NB4 (cell line): ENCODE measurements around the gene AGAP1.

Experiments used
- DNase-seq: peaks from one replicate; pipeline ENCODE4 v3.0.0; 2010; ENCODE audit warnings: low read depth
- H3K4me3 ChIP-seq: one replicate; pipeline ENCODE4 v1.5.1; 2011; ENCODE audit warnings: mild to moderate bottlenecking, low read depth, low read length, moderate library complexity
- CTCF ChIP-seq: IDR thresholded peaks from one replicate; pipeline ENCODE4 v1.5.1; 2012; ENCODE audit warnings: low read depth, low read length
- MAX ChIP-seq: IDR thresholded peaks from 2 replicates; pipeline ENCODE4 v1.6.1; 2011; ENCODE audit warnings: low read depth, low read length
- MYC ChIP-seq: IDR thresholded peaks from 2 replicates; pipeline ENCODE4 v1.6.1; 2011; ENCODE audit warnings: low read depth, low read length
- POLR2A ChIP-seq: IDR thresholded peaks from 2 replicates; pipeline ENCODE4 v1.6.1; 2011; ENCODE audit warnings: mild to moderate bottlenecking; ENCODE audit not compliant: insufficient read length; ENCODE audit errors: extremely low read depth

AGAP1 gene

GRCh38 chr2:235978022-235978421 lies 484.2 kb downstream of the AGAP1 start:
- TF ChIP-seq MYC, result no peak
- no peak for TF ChIP-seq POLR2A
- TF ChIP-seq CTCF, result no peak
- TF ChIP-seq MAX, result no peak
- no peak for DNase-seq
- no peak overlapping the region for H3K4me3 ChIP-seq

GRCh38 chr2:235979037-235979436 lies 485.2 kb downstream of the AGAP1 start:
- H3K4me3 ChIP-seq, result no peak overlapping the region
- no peak for TF ChIP-seq MAX
- TF ChIP-seq POLR2A, result no peak
- no peak for DNase-seq

GRCh38 chr2:235979753-235980435 lies 486.1 kb downstream of the AGAP1 start:
- no peak for DNase-seq
- H3K4me3 ChIP-seq, result no peak overlapping the region
- TF ChIP-seq POLR2A (no peak), MYC (no peak), CTCF (no peak), MAX (no peak)

GRCh38 chr2:235981631-235982030 lies 487.8 kb downstream of the AGAP1 start:
- TF ChIP-seq CTCF (no peak), MAX (no peak), POLR2A (no peak)
- no peak overlapping the region for H3K4me3 ChIP-seq
- DNase-seq, result no peak

GRCh38 chr2:235983016-235983415 lies 489.2 kb downstream of the AGAP1 start:
- no peak for DNase-seq
- TF ChIP-seq CTCF, result no peak

GRCh38 chr2:235984552-235984951 lies 490.7 kb downstream of the AGAP1 start:
- TF ChIP-seq POLR2A, result no peak
- no peak for TF ChIP-seq CTCF
- TF ChIP-seq MYC, result no peak
- no peak for TF ChIP-seq MAX
- H3K4me3 ChIP-seq, result no peak overlapping the region

More at GRCh38 chr2:235983016-235983415, 489.2 kb downstream of the AGAP1 start:
- H3K4me3 ChIP-seq, result no peak overlapping the region

More at GRCh38 chr2:235984552-235984951, 490.7 kb downstream of the AGAP1 start:
- DNase-seq, result no peak
